ENCODE data around the gene TOR1B.
"Not testable (repeated sequence)": the region's sequence is repeated elsewhere in the genome, so short reads cannot be mapped to it uniquely, and the experiment has no call there.

The TOR1B gene

GRCh38 chr9:129759319-129759718 is 43.7 kb upstream of the TOR1B start:
- H3K27ac ChIP-seq, result no peak overlapping the region

GRCh38 chr9:129759804-129760502 is 43.0 kb upstream of the TOR1B start:
- Histone ChIP-seq H2AFZ (ENCODE audit: low read depth) (no peak overlapping the region), H4K20me1 (ENCODE audit: insufficient read depth) (no peaks in the 10 kb centered on the region), H3K4me2 (no peak overlapping the region), H3K27me3 (ENCODE audit: insufficient read depth, low read depth) (peaks cover 12% of the 10 kb centered on the region), H3K4me3 (IDR thresholded peaks at IDR 0.05; ENCODE audit: insufficient read depth, low read depth, low read length) (no peak overlapping the region), H3K27ac (no peak overlapping the region), H3K36me3 (ENCODE audit: insufficient read depth) (no peaks in the 10 kb centered on the region), H3K9ac (no peak overlapping the region), H3K4me1 (ENCODE audit: low read depth, poor library complexity, severe bottlenecking) (peaks cover 8% of the 10 kb centered on the region), H3K79me2 (ENCODE audit: insufficient read depth, low read depth) (no peaks in the 10 kb centered on the region)
- no peak for TF ChIP-seq CTCF (conservative IDR thresholded peaks at IDR 0.05; ENCODE audit: low read depth, low read length)

More at GRCh38 chr9:129759319-129759718, 43.7 kb upstream of the TOR1B start:
- no peak for TF ChIP-seq CTCF (conservative IDR thresholded peaks at IDR 0.05; ENCODE audit: low read depth, low read length)
- H3K79me2 ChIP-seq (ENCODE audit: insufficient read depth, low read depth), result no peaks in the 10 kb centered on the region
- no peak overlapping the region for H2AFZ ChIP-seq (ENCODE audit: low read depth)
- no peak overlapping the region for H3K9ac ChIP-seq
- H3K4me1 ChIP-seq (ENCODE audit: low read depth, poor library complexity, severe bottlenecking), result peaks cover 8% of the 10 kb centered on the region
- no peak overlapping the region for H3K4me3 ChIP-seq (IDR thresholded peaks at IDR 0.05; ENCODE audit: insufficient read depth, low read depth, low read length)
- H4K20me1 ChIP-seq (ENCODE audit: insufficient read depth), result no peaks in the 10 kb centered on the region
- H3K27me3 ChIP-seq (ENCODE audit: insufficient read depth, low read depth), result peaks cover 18% of the 10 kb centered on the region
- H3K4me2 ChIP-seq, result no peak overlapping the region
- no peaks in the 10 kb centered on the region for H3K36me3 ChIP-seq (ENCODE audit: insufficient read depth)

- not testable (repeated sequence) for H3K27me3 ChIP-seq (ENCODE audit: insufficient read depth, low read depth); H3K4me1 ChIP-seq (ENCODE audit: low read depth, poor library complexity, severe bottlenecking); H3K4me2 ChIP-seq; H3K9ac ChIP-seq; H4K20me1 ChIP-seq (ENCODE audit: insufficient read depth); H3K4me3 ChIP-seq (IDR thresholded peaks at IDR 0.05; ENCODE audit: insufficient read depth, low read depth, low read length); H3K79me2 ChIP-seq (ENCODE audit: insufficient read depth, low read depth); H2AFZ ChIP-seq (ENCODE audit: low read depth); H3K36me3 ChIP-seq (ENCODE audit: insufficient read depth); H3K27ac ChIP-seq
Observed at GRCh38 chr9:129760784-129761183, 42.2 kb upstream of the TOR1B start.

GRCh38 chr9:129761293-129761900 is 41.6 kb upstream of the TOR1B start:
- H3K4me3 ChIP-seq (IDR thresholded peaks at IDR 0.05; ENCODE audit: insufficient read depth, low read depth, low read length), result no peak overlapping the region
- no peaks in the 10 kb centered on the region for H4K20me1 ChIP-seq (ENCODE audit: insufficient read depth)
- H3K4me1 ChIP-seq (ENCODE audit: low read depth, poor library complexity, severe bottlenecking), result peaks cover 11% of the 10 kb centered on the region
- no peak overlapping the region for H2AFZ ChIP-seq (ENCODE audit: low read depth)
- no peaks in the 10 kb centered on the region for H3K36me3 ChIP-seq (ENCODE audit: insufficient read depth)
- no peak overlapping the region for H3K4me2 ChIP-seq
- H3K27me3 ChIP-seq (ENCODE audit: insufficient read depth, low read depth), result peaks cover under 1% of the 10 kb centered on the region; the same call in 1 of the 2 replicates
- no peaks in the 10 kb centered on the region for H3K79me2 ChIP-seq (ENCODE audit: insufficient read depth, low read depth)
- TF ChIP-seq CTCF (conservative IDR thresholded peaks at IDR 0.05; ENCODE audit: low read depth, low read length), result no peak
- H3K9ac ChIP-seq, result no peak overlapping the region
- no peak overlapping the region for H3K27ac ChIP-seq

DNA sequence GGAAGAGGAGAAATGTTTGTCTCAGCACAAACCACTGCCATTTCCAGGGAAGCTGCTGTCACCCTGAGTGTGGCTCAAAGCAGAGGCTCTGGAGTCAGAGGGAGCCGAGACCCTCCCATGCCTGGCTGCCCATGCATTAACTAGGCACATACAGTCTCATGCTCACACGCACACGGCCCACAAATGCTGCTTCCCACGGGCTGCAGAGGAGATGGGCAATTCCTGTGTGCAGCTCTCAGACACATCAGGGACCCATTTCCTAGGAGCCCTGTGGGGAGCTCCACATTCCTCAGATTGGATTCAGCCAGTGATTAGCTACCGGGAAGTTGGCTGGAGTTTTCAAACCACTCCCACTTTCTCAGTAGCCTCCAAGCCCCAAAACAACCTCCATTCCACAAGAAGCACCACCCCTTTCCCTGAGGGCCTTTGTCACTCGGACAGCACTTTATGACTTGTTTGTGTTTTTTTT is 41.0 kb upstream of the TOR1B start:
- Histone ChIP-seq H3K36me3 (ENCODE audit: insufficient read depth) (no peaks in the 10 kb centered on the region), H4K20me1 (ENCODE audit: insufficient read depth) (no peaks in the 10 kb centered on the region), H3K4me1 (ENCODE audit: low read depth, poor library complexity, severe bottlenecking) (peaks cover 14% of the 10 kb centered on the region), H3K4me2 (no peak overlapping the region), H3K27ac (no peak overlapping the region), H2AFZ (ENCODE audit: low read depth) (no peak overlapping the region), H3K4me3 (IDR thresholded peaks at IDR 0.05; ENCODE audit: insufficient read depth, low read depth, low read length) (no peak overlapping the region), H3K9ac (no peak overlapping the region), H3K27me3 (ENCODE audit: insufficient read depth, low read depth) (no peaks in the 10 kb centered on the region), H3K79me2 (ENCODE audit: insufficient read depth, low read depth) (no peaks in the 10 kb centered on the region)
- no peak for TF ChIP-seq CTCF (conservative IDR thresholded peaks at IDR 0.05; ENCODE audit: low read depth, low read length)

DNA sequence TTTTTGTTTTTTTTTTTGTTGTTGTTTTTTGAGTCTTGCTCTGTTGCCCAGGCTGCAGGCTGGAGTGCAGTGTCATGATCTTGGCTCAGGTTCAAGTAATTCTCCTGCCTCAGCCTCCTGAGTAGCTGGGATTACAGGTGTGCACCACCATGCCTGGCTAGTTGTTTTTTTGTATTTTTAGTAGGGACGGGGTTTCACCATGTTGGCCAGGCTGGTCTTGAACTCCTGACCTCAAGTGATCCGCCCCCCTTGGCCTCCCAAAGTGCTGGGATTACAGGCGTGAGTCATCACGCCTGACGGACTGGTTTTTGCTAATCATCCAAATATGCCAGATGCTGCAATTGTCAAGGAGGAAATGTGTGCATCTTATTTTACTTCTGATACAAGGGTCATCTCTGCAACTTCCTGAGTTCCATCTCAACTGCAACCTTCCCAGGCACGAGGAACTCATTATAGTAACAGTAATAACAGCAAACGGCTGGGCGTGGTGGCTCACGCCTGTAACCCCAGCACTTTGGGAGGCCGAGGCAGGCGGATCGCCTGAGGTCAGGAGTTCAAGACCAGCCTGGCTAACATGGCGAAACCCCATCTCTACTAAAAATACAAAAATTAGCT is 40.5 kb upstream of the TOR1B start:
- not testable (repeated sequence) for H3K27me3 ChIP-seq (ENCODE audit: insufficient read depth, low read depth); H3K27ac ChIP-seq; H3K36me3 ChIP-seq (ENCODE audit: insufficient read depth); H3K79me2 ChIP-seq (ENCODE audit: insufficient read depth, low read depth); H3K4me3 ChIP-seq (IDR thresholded peaks at IDR 0.05; ENCODE audit: insufficient read depth, low read depth, low read length); H4K20me1 ChIP-seq (ENCODE audit: insufficient read depth); H3K9ac ChIP-seq; H2AFZ ChIP-seq (ENCODE audit: low read depth); H3K4me2 ChIP-seq
- H3K4me1 ChIP-seq (ENCODE audit: low read depth, poor library complexity, severe bottlenecking), result peaks cover 17% of the 10 kb centered on the region

Measured in KMS-11 (cell line).